A549 treated with RU486 at 1 μM for 4 hours (cell line): ENCODE results near the gene STIMATE. TPM values are rescaled to one million over a fixed set of nuclear protein-coding genes. Genes with fewer than 3 reads are reported as not detected.

Experiments
- total RNA-seq: library from RNA; stranded (reverse); fragments of 200-300 nt; extraction: Qiagen RNA extraction; gene quantifications from 5 replicates; pipeline ENCODE4 v1.2.3, GENCODE V29; 2022; ENCODE audit warnings: low read depth

The STIMATE gene
- total RNA-seq = 6.3 to 10.3 TPM (median 7.4 TPM) in 5 replicates

DNA sequence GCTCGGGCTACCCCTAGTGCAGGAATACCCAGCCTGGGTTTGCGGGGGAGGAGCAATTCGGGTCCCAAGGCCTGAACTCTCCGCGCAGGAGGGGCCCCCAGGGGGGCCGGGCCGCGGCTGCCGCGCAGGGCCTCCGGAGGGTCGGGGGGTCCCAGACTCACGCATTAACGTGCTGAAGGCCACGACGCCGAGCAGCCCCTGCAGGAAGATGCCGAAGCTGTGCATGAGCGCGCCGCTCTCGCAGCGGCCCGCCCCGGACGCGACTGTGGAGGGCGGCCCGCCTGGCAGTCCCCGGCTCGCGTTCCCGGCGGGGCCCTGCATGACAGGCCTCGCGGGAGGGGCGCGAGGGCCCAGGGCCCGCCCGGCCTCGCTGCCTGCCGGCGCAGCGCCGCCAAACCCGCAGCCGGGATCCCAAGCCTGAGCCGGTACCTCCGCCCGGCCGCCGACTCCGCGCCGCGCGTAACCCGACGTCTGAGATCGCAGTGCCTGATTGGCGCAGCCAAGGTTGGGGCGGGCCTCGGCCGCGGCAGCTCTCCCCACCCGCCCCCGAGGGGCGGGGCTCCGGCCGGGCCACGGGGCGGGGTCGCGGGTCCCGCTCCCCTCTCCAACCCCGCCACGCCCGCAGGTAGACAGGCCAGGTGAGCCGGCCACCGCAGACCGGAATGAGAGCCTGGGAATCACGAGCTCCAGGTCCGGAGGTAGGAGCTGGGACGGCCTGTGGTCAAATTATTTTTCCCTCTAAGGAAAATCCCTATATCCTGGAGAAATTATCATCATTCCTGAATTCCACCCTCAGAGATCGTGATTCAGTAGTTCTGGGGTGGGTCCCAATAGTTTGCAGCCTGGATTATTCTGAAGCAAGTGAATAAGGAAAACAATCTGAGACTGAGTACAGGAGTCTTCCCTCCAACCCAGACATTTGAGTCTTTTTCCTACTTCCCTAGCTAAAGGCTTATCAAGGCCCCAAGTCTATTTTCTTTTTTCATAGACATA lies at the start of gene STIMATE:
Gene STIMATE (minus strand): TSS at position 419 of the 993 bp plus-strand sequence. CDS start 98 bp downstream, at position 321.

DNA sequence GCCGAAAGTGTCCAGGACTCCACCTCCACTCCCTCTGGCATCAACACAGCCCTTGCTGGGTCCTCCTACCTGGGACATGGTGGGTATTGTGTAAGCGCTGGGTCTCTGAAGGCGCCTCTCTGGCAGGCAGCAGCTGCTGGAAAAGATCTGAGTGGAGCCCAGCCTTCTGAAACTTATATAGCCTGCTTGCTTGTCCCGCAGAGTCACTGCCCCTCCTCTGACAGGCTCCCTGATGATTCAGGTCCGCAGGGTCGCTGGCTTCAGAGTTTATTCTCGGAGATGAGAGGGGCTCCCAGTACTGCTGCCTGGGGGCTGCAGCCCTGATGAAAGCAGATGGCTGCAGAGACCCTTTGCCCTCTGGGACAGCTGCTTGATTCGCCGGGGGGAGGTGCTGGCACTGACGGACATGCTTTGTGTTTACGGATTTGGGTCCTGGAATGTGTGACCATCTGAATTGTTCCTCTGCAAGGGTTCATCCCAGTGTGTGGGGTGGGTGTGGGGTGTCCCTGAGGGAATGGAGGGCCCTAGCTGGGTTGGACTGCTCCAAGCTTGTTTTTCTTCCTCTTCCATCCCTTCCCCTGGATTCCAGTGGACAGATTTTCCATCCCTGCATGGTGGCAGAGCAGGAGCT lies 62.4 kb downstream of the STIMATE start, which contains the start of gene MUSTN1:
Gene MUSTN1 (minus strand): TSS at position 149 of the 631 bp plus-strand sequence. CDS start 71 bp downstream, at position 78.

DNA sequence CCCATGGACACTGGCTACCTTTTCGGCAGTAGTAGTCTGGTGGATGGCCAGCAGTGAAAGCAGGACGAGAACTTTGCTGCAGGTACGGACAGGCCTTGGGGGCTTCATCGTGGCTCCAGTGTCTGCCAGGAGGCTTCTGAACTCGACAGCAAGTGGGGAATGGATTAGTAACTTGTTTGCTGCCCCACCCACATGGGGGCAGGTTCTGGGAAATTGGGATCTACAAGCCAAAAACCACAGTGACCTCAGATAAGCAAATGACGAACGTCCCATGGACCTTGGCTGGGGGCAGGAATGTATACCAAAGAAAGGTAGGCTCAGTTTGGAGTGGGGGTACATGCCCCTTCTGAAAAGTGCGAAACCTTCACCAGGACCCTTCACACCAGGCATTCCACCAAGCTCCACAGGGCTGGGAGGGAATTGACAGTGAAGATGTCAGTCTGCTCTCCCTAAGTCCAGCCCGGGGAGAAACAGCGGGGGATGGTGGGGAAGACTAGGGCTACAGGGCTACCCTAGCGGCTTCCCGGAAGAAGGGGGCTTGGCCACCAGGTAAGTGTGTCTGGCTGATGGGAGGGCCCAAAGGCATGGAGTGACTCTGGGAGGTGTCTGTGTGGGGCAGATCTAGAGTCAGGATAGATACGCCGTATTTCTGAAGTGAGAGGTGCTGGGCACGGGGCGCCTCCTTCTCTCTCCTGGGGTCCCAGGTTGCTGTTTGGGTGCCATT lies 66.7 kb downstream of the STIMATE start, which contains the start of gene ITIH4:
Gene ITIH4 (minus strand): TSS at position 138 of the 724 bp plus-strand sequence. CDS start 30 bp downstream, at position 108.

DNA sequence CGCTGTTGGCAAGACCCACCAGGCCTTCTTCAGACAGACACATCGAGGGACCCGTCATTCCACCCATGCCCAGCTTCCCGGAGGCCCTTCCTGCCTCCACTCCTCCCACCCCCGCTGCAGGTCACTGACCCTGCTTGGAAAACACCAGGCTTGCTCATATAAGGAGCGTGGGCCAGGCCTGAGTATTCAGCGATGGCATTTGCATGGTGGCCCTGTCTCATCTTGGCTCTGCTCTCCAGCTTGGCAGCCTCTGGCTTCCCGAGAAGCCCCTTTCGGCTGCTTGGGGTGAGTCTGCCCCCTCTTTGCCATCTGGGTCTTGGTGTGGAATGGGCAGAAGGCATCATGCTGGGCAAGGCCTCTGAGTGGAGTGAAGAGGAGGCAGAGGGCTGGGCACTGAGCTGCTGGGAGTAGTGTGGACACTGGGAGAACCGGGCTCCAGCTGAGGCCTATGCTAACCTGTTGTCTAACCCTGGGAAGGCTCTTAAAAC lies 102.7 kb downstream of the STIMATE start, which contains the start of gene ITIH3:
Gene ITIH3 (plus strand): TSS at position 185 of the 488 bp plus-strand sequence. CDS start 8 bp downstream, at position 193.

Other genes with a start within 250 kb of the STIMATE start
- 9.3 to 17.3 TPM (median 13.7 TPM) in 5 replicates for gene PBRM1, start 211.6 kb downstream of the STIMATE start, total RNA-seq
- 98.0 to 179 TPM (median 109 TPM) in 5 replicates for gene GNL3, start 211.5 kb downstream of the STIMATE start, total RNA-seq
- 32.4 to 39.5 TPM (median 36.9 TPM) in 5 replicates for gene GLT8D1, start 191.8 kb downstream of the STIMATE start, total RNA-seq
- gene SPCS1, start 191.4 kb downstream of the STIMATE start, total RNA-seq = 129 to 170 TPM (median 164 TPM) in 5 replicates
- gene NEK4, start 126.6 kb downstream of the STIMATE start, total RNA-seq = 13.4 to 14.8 TPM (median 14.5 TPM) in 5 replicates
- not detected in 5 replicates for gene ITIH1, start 119.9 kb downstream of the STIMATE start, total RNA-seq
- 0.12 TPM in 1 of 5 replicates, not detected in the others for gene ITIH3, start 102.8 kb downstream of the STIMATE start, total RNA-seq
- gene ITIH4, start 66.9 kb downstream of the STIMATE start, total RNA-seq = 0.35 to 1.6 TPM (median 0.55 TPM) in 5 replicates
- not detected in 5 replicates for gene MUSTN1, start 62.5 kb downstream of the STIMATE start, total RNA-seq
- 6.1 to 8.6 TPM (median 8.1 TPM) in 5 replicates for gene SFMBT1, start 148.5 kb upstream of the STIMATE start, total RNA-seq
- gene RFT1, start 232.9 kb upstream of the STIMATE start, total RNA-seq = 18.3 to 28.2 TPM (median 26.4 TPM) in 5 replicates